Loucy (cell line): ENCODE results near the gene TRAF3IP3.

ENCODE experiments used
- H2AFZ ChIP-seq: fragments of 200-600 bp; sonication (generic); 2 replicates; pipeline ENCODE4 v1.6.0; 2016; ENCODE audit warnings: antibody characterized with exemption, mild to moderate bottlenecking, low read length, moderate library complexity
- H3F3A ChIP-seq: fragments of 200-600 bp; 2 replicates; pipeline ENCODE4 v1.6.0; 2016; ENCODE audit warnings: antibody characterized with exemption, low read depth, mild to moderate bottlenecking
- H3K27me3 ChIP-seq: fragments of 200-600 bp; sonication (generic); 2 replicates; pipeline ENCODE4 v1.6.1; 2014; ENCODE audit warnings: low read length, mild to moderate bottlenecking; ENCODE audit not compliant: insufficient read depth, poor library complexity, severe bottlenecking
- H3K36me3 ChIP-seq: fragments of 200-600 bp; sonication (generic); 2 replicates; pipeline ENCODE4 v1.6.1; 2016; ENCODE audit warnings: low read length; ENCODE audit not compliant: insufficient read depth
- H3K4me1 ChIP-seq: fragments of 200-600 bp; sonication (generic); 2 replicates; pipeline ENCODE4 v1.5.1; 2014; ENCODE audit warnings: low read length, mild to moderate bottlenecking; ENCODE audit not compliant: insufficient read depth, poor library complexity, severe bottlenecking
- H3K4me2 ChIP-seq: fragments of 200-600 bp; sonication (generic); 2 replicates; pipeline ENCODE4 v1.6.0; 2014; ENCODE audit warnings: antibody characterized with exemption, low read length, low read depth, mild to moderate bottlenecking; ENCODE audit not compliant: poor library complexity, severe bottlenecking
- H3K4me3 ChIP-seq: fragments of 200-600 bp; sonication (generic); 2 replicates; pipeline ENCODE4 v1.5.1; 2014; ENCODE audit warnings: low read length, mild to moderate bottlenecking, mixed read lengths; ENCODE audit not compliant: poor library complexity, severe bottlenecking
- H3K79me2 ChIP-seq: fragments of 200-600 bp; sonication (generic); 2 replicates; pipeline ENCODE4 v1.6.1; 2014; ENCODE audit warnings: low read length; ENCODE audit not compliant: insufficient read depth
- H3K9ac ChIP-seq: fragments of 200-600 bp; sonication (generic); 2 replicates; pipeline ENCODE4 v1.6.0; 2014; ENCODE audit warnings: mild to moderate bottlenecking, low read depth, low read length, moderate library complexity; ENCODE audit not compliant: poor library complexity, severe bottlenecking
- H3K9me2 ChIP-seq: fragments of 200-600 bp; sonication (generic); replicated peaks from 2 replicates; pipeline ENCODE4 v1.6.1; 2016; ENCODE audit warnings: low read depth, low read length, mixed read lengths
- H3K9me3 ChIP-seq: fragments of 200-600 bp; sonication (generic); 2 replicates; pipeline ENCODE4 v1.6.1; 2014; ENCODE audit warnings: mild to moderate bottlenecking, antibody characterized with exemption, low read length, low read depth; ENCODE audit not compliant: insufficient read depth
- H4K20me1 ChIP-seq: fragments of 200-600 bp; sonication (generic); 2 replicates; pipeline ENCODE4 v1.6.0; 2014; ENCODE audit warnings: antibody characterized with exemption, low read length, mild to moderate bottlenecking; ENCODE audit not compliant: insufficient read depth, poor library complexity, severe bottlenecking
- CTCF ChIP-seq: fragments of 200-600 bp; sonication (generic); conservative IDR thresholded peaks from 2 replicates; pipeline ENCODE4 v1.5.1; 2014; ENCODE audit warnings: mild to moderate bottlenecking, antibody characterized with exemption, low read length
- EZH2phosphoT487 ChIP-seq: fragments of 200-600 bp; IDR thresholded peaks from 2 replicates; pipeline ENCODE4 v1.6.1; 2018; ENCODE audit warnings: antibody characterized with exemption, mild to moderate bottlenecking, moderate library complexity, borderline replicate concordance

Gene TRAF3IP3

GRCh38 chr1:209767706-209768105, 11.9 kb downstream of the TRAF3IP3 start:
- Histone ChIP-seq H3K9me3 (no peaks in the 10 kb centered on the region), H3K27me3 (no peaks in the 10 kb centered on the region), H3K9me2 (no peaks in the 10 kb centered on the region), H2AFZ (no peak overlapping the region), H4K20me1 (peaks cover 5% of the 10 kb centered on the region), H3K9ac (peak overlapping the region; percentile 94), H3K36me3 (peaks cover 14% of the 10 kb centered on the region; the same call in 1 of the 2 replicates), H3F3A (peaks cover 23% of the 10 kb centered on the region), H3K79me2 (peaks cover 27% of the 10 kb centered on the region), H3K4me1 (peaks cover 38% of the 10 kb centered on the region), H3K4me3 (peak overlapping the region; percentile 89), H3K4me2 (peak overlapping the region; percentile 99)
- no peak for TF ChIP-seq EZH2phosphoT487
- no peak for TF ChIP-seq CTCF

- peaks cover 5% of the 10 kb centered on the region for H4K20me1 ChIP-seq
- H3K4me3 ChIP-seq = peak overlapping the region; percentile 89
- H3K36me3 ChIP-seq = peaks cover 8% of the 10 kb centered on the region; the same call in 1 of the 2 replicates
- no peaks in the 10 kb centered on the region for H3K27me3 ChIP-seq
- peaks cover 25% of the 10 kb centered on the region for H3K79me2 ChIP-seq
- H3K9me2 ChIP-seq = no peaks in the 10 kb centered on the region
- peaks cover 23% of the 10 kb centered on the region for H3F3A ChIP-seq
- TF ChIP-seq CTCF = no peak
- no peak for TF ChIP-seq EZH2phosphoT487
- H3K9me3 ChIP-seq = no peaks in the 10 kb centered on the region
- H3K9ac ChIP-seq = peak overlapping the region; percentile 94
- H3K4me1 ChIP-seq = peaks cover 38% of the 10 kb centered on the region
- H3K4me2 ChIP-seq = peak overlapping the region; percentile 99
- no peak overlapping the region for H2AFZ ChIP-seq
Measured at GRCh38 chr1:209768354-209768774, 12.5 kb downstream of the TRAF3IP3 start.

DNA sequence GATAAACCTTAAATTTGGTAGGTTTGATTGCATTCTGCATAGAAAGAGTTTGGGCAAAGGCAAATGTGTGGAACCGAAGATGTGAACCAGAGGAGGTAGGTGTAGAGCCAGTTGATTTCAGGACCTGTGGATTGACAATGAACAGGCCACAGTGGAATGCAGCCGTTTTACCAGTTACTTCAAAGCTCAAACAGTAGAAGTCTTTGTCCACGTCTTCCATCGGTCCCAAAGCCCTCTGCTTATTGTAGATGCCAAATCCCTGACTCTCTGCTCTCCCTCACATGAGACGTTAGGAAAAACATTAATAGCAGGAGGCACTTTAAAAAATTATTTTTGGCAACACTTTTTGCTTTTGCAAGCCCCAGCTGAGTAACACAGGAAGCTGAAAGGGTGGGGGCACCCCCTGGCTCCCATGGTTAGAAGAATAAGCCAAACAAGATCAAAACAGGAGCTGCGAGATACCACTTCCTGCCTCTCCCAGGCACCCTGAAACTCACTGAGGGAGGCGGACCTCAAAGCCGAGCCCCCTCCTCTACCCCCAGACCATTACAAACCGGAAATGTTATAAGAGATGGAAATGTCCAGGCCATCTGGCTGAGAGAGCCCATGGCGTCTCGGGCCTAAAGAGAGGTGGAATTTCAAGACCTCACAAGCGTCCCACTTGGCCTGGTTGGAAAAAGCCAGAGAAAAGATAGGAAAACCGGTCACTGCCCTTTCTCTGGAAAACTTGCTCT, 13.5 kb downstream of the TRAF3IP3 start:
- Histone ChIP-seq H3K4me2 (peak overlapping the region; percentile 99), H3K79me2 (peaks cover 25% of the 10 kb centered on the region), H3F3A (peaks cover 23% of the 10 kb centered on the region), H4K20me1 (peaks cover 5% of the 10 kb centered on the region), H3K9me3 (no peaks in the 10 kb centered on the region), H3K4me1 (peaks cover 38% of the 10 kb centered on the region), H3K36me3 (peaks cover 7% of the 10 kb centered on the region; the same call in 1 of the 2 replicates), H3K4me3 (peak overlapping the region; percentile 89), H3K9me2 (no peaks in the 10 kb centered on the region), H2AFZ (no peak overlapping the region), H3K9ac (peak overlapping the region; percentile 94), H3K27me3 (no peaks in the 10 kb centered on the region)
- TF ChIP-seq CTCF = no peak
- no peak for TF ChIP-seq EZH2phosphoT487
